Memory B cell (primary cell): Measurements from ENCODE around the gene TRAPPC3.

Experiments
- ATAC-seq: fragments of 150-1000 bp; cut with Tn5 transposase; 2 replicates; pipeline ENCODE4 v1.10.0; 2021; ENCODE audit warnings: low read depth, mild to moderate bottlenecking, moderate library complexity
- DNase-seq, 2 donors: peaks; one replicate each; pipeline ENCODE4 v3.0.0; 2022; ENCODE audit warnings: low spot score in 2 of 2
- H3K27ac Mint-ChIP-seq: one replicate; pipeline ENCODE4 v1.8.0; 2022; ENCODE audit warnings: mild to moderate bottlenecking, moderate library complexity, mixed read lengths
- H3K27me3 Mint-ChIP-seq: one replicate; pipeline ENCODE4 v1.8.0; 2022; ENCODE audit warnings: mixed read lengths
- H3K36me3 Mint-ChIP-seq: one replicate; pipeline ENCODE4 v1.8.0; 2022; ENCODE audit warnings: mild to moderate bottlenecking, mixed read lengths
- H3K4me1 Mint-ChIP-seq: one replicate; pipeline ENCODE4 v1.8.0; 2022; ENCODE audit warnings: mixed read lengths
- H3K4me3 Mint-ChIP-seq: one replicate; pipeline ENCODE4 v1.8.0; 2022; ENCODE audit warnings: mild to moderate bottlenecking, moderate library complexity, mixed read lengths
- H3K9me3 Mint-ChIP-seq: one replicate; pipeline ENCODE4 v1.8.0; 2022; ENCODE audit warnings: mixed read lengths

The TRAPPC3 gene

GRCh38 chr1:36134031-36134430 is 15.3 kb downstream of the TRAPPC3 start:
- Mint-ChIP-seq H3K9me3 (no peaks in the 10 kb centered on the region), H3K27me3 (no peaks in the 10 kb centered on the region), H3K4me1 (no peaks in the 10 kb centered on the region), H3K4me3 (no peak overlapping the region), H3K27ac (no peak overlapping the region), H3K36me3 (peaks cover 11% of the 10 kb centered on the region)
- ATAC-seq (no peak), DNase-seq (no peak)

DNA sequence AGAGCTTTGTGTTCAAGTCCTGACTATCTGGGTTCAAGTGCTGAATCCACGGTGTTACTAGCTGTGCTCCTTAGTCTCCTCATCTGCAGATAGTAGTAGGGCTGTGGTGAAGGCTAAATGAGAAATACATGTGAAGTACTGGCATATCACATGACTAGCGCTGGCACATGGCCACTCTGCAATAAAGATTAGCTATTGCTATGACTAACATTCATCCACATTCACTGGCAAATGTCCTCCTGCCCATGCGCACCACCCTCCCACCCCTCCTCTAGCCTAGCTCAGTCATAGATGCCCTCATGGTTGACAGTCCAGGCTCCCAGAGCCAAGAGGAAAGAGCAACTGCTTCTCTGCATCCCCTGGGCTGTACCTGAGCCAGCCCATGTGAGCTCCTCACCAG is 15.8 kb downstream of the TRAPPC3 start:
- DNase-seq (no peak), ATAC-seq (no peak)
- peaks cover 9% of the 10 kb centered on the region for H3K36me3 Mint-ChIP-seq
- H3K4me1 Mint-ChIP-seq, result no peaks in the 10 kb centered on the region
- no peaks in the 10 kb centered on the region for H3K9me3 Mint-ChIP-seq
- H3K4me3 Mint-ChIP-seq, result no peak overlapping the region
- H3K27ac Mint-ChIP-seq, result no peak overlapping the region
- H3K27me3 Mint-ChIP-seq, result no peaks in the 10 kb centered on the region

- Mint-ChIP-seq H3K27ac (no peak overlapping the region), H3K9me3 (no peaks in the 10 kb centered on the region), H3K36me3 (peaks cover 2% of the 10 kb centered on the region), H3K4me1 (no peaks in the 10 kb centered on the region), H3K4me3 (no peak overlapping the region), H3K27me3 (peaks cover 2% of the 10 kb centered on the region)
- DNase-seq, result no peak
- ATAC-seq, result no peak
Measured at GRCh38 chr1:36132029-36132428, 17.3 kb downstream of the TRAPPC3 start.

DNA sequence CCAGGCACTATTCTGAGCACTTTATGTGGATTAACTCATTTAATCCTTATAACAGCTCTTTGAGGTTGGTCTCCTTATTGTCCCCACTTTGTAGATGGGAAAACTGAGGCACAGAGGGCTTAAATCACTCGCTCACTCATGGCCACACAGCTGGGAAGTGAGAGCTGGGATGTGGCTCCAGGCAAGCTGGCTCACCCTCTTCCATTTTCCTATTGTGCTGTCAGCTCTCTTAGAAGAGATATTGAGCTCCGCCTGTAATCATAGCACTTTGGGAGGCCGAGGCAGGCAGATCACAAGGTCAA is 20.4 kb downstream of the TRAPPC3 start:
- DNase-seq, result no peak
- Mint-ChIP-seq H3K9me3 (no peaks in the 10 kb centered on the region), H3K36me3 (no peaks in the 10 kb centered on the region), H3K4me1 (peaks cover 19% of the 10 kb centered on the region), H3K4me3 (no peak overlapping the region), H3K27me3 (peaks cover 19% of the 10 kb centered on the region), H3K27ac (no peak overlapping the region)
- ATAC-seq, result no peak

GRCh38 chr1:36128126-36128904 is 21.0 kb downstream of the TRAPPC3 start:
- no peak for ATAC-seq
- Mint-ChIP-seq H3K9me3 (no peaks in the 10 kb centered on the region), H3K4me1 (peaks cover 22% of the 10 kb centered on the region), H3K36me3 (no peaks in the 10 kb centered on the region), H3K27me3 (peaks cover 21% of the 10 kb centered on the region), H3K27ac (no peak overlapping the region), H3K4me3 (no peak overlapping the region)
- DNase-seq, result no peak

DNA sequence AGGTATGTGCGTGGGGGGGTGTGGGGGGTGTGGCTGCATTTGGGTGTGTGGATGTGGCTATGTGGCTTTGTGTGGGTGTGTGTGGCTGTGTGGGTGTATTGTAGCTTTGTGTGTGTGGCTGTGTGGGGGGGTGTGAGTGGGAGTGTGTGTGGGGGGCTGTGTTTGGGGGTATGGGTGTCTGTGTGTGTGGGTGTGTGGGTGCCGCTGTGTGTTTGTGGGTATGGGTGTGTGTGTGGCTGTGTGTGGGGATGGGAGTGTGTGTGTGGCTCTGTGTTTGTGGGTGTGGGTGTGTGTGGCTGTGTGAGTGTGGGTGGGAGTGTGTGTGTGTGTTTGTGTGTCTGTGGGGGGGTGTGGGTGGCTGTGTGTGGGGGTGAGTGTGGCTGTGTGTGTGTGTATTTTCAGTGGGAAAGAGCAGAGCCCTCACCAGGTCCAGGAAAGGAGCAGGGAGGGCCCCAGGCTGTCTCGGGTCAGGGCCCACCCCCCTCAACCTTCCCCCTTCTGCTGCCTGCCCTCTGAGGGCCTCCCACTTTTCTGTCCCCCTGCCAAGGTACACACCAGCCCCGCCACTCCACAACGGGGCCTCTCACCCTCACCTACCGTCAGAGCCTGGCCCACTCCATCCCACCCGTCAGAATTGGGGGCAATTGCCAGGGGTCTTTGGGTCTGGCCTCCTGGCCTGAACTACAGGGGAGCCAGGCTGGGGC is 22.3 kb downstream of the TRAPPC3 start:
- Mint-ChIP-seq H3K4me1 (peaks cover 32% of the 10 kb centered on the region), H3K27ac (no peak overlapping the region), H3K27me3 (peaks cover 25% of the 10 kb centered on the region), H3K9me3 (no peaks in the 10 kb centered on the region), H3K4me3 (no peak overlapping the region), H3K36me3 (no peaks in the 10 kb centered on the region)
- no peak for DNase-seq
- ATAC-seq, result no peak

GRCh38 chr1:36126005-36126716 is 23.1 kb downstream of the TRAPPC3 start:
- Mint-ChIP-seq H3K27me3 (peaks cover 25% of the 10 kb centered on the region), H3K9me3 (no peaks in the 10 kb centered on the region), H3K36me3 (no peaks in the 10 kb centered on the region), H3K4me3 (peak overlapping the region; percentile 14), H3K27ac (no peak overlapping the region), H3K4me1 (peaks cover 32% of the 10 kb centered on the region)
- DNase-seq, result no peak
- ATAC-seq, result no peak

DNA sequence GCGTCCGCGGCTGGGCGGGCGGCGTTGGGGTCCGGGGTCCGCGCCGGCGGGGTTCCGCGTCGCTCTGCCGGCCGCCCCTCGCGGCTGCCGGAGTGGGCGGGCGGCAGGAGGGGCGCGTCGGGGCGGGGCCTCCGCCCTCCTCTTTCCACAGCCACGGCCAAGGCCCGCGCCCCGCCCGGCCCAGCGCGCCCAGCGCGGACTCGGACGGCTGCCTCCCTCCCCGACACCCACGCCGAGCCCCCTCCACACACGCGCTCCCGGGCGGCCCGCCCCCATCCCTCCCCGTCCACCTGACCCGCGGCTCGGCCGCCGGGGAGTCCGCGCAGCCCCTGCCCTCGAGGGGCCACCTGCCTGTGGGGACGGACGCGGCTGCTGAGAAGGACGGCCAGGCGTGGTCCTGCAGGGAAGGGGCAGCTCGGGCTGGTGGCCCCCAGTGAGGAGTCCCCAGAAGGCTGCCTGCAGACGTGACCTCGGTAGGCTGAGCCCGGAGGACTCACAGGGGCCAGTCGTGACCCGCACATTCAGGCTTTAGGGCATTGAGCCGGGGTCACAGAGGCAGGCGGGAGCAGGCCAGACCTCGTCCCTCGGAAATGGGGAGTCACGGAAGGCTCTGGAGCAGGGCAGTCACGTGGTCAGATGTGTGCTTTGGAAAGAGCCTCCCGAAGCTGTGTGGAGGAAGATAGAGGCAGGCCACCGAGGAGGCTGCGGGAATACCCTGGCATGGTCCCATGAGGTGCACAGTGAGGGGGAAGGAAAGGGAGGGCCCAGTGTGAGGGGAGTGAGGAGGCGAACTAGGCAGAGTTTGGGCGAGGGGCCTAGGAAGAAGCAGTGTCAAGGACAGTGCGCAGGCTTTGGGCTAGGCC is 23.9 kb downstream of the TRAPPC3 start, which contains the start of gene COL8A2:
Gene COL8A2, minus strand, starts transcription at position 94 of the 863 bp plus-strand sequence. CDS start 24,980 bp downstream, outside the sequence.
- Mint-ChIP-seq H3K27me3 (peaks cover 25% of the 10 kb centered on the region), H3K4me3 (peak within 1 kb of the TSS; percentile 75), H3K27ac (peak within 1 kb of the TSS; percentile 58), H3K9me3 (no peaks in the 10 kb centered on the region), H3K4me1 (peaks cover 32% of the 10 kb centered on the region), H3K36me3 (no peaks in the 10 kb centered on the region)
- ATAC-seq (no peak), DNase-seq (no peak)

- no peaks in the 10 kb centered on the region for H3K9me3 Mint-ChIP-seq
- H3K4me1 Mint-ChIP-seq, result peaks cover 32% of the 10 kb centered on the region
- ATAC-seq (no peak), DNase-seq (no peak)
- peak overlapping the region; percentile 75 for H3K4me3 Mint-ChIP-seq
- peak overlapping the region; percentile 58 for H3K27ac Mint-ChIP-seq
- H3K27me3 Mint-ChIP-seq, result peaks cover 25% of the 10 kb centered on the region
- no peaks in the 10 kb centered on the region for H3K36me3 Mint-ChIP-seq
Measured at GRCh38 chr1:36124404-36125128, 24.7 kb downstream of the TRAPPC3 start.

DNA sequence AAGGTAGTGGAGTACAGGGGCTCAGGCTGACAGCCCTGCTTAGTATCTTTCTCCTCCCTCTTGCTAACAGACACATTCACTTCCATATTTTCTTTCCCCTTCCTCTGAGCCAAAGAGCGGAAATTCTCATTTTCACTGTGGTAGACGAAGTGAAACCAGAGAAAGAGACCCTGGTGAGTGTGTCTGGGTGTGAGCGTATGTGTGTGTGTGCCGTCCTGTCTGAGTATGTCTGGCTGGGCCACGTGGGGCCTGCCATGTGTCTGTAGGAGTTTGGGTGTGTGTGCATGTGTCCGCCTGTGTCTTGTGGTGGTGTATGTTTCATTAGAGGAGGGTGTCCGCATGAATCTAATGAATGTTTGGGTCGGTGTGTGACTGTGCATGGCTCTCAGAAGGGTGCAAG is 25.9 kb downstream of the TRAPPC3 start:
- Mint-ChIP-seq H3K36me3 (no peaks in the 10 kb centered on the region), H3K27ac (peak overlapping the region; percentile 6), H3K4me3 (peak overlapping the region; percentile 59), H3K27me3 (peaks cover 25% of the 10 kb centered on the region), H3K9me3 (no peaks in the 10 kb centered on the region), H3K4me1 (peaks cover 32% of the 10 kb centered on the region)
- DNase-seq (peak; percentile 32 to 49), ATAC-seq (peak; percentile 94)

DNA sequence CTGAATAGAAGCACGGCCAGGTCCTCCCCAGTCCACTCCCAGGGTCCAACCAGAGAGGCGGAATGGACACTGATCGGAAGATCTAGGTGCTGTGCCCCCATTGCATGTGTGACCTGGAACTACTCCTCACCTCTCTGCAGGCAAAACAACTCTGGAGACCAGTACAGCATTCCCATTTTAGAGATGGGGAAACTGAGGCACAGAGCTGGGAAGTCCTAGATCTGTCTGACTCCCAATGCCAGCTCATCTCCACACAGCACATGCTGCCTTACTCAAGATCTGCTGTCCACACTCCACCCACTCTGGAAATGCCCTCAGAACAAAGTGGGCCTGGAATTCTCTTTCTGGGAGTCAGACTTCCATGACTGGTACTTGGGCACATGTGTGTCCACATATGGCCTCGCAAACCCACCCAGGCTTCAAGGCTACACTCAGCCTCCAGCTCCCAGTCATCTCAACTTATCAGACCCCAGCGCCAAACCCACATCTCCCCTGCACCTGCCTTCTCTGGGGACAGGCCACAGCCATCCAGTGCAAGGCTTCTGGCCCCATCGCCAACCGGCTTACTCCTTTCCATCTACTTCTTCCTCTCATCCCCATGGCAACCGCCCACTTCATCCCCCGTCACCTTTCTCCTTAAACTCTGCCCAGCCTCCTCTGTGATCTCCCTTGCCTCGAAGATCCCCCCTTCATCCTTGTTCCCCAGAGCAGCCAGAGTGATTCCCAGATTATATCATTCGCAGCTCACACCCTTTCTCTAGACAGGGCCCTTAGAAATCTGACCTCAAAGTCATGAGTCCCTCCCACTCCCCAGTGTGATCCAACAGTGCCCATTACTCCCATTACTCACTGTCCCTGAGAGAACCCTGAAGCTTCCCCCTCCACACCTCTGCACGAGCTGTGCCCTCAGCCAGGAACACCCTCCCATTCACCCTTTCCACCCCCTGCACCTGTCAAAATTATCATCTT is 26.9 kb downstream of the TRAPPC3 start:
- H3K9me3 Mint-ChIP-seq, result no peaks in the 10 kb centered on the region
- no peak for DNase-seq
- H3K4me3 Mint-ChIP-seq, result peak overlapping the region; percentile 59
- H3K36me3 Mint-ChIP-seq, result no peaks in the 10 kb centered on the region
- H3K4me1 Mint-ChIP-seq, result peaks cover 32% of the 10 kb centered on the region
- H3K27me3 Mint-ChIP-seq, result peaks cover 23% of the 10 kb centered on the region
- no peak overlapping the region for H3K27ac Mint-ChIP-seq
- ATAC-seq, result no peak

- Mint-ChIP-seq H3K9me3 (no peaks in the 10 kb centered on the region), H3K4me3 (no peak overlapping the region), H3K4me1 (peaks cover 17% of the 10 kb centered on the region), H3K27ac (no peak overlapping the region), H3K27me3 (peaks cover 10% of the 10 kb centered on the region), H3K36me3 (no peaks in the 10 kb centered on the region)
- ATAC-seq (no peak), DNase-seq (no peak)
Measured at GRCh38 chr1:36119456-36119855, 29.8 kb downstream of the TRAPPC3 start.
